VCaP (cell line): ENCODE results near the gene USP22.

Source experiments
- H3K27ac ChIP-seq: fragments of 450-650 bp; 2 replicates; pipeline ENCODE4 v1.5.1; 2017
- CTCF ChIP-seq: fragments of 450-650 bp; conservative IDR thresholded peaks from 2 replicates; pipeline ENCODE4 v1.5.1; 2017; ENCODE audit warnings: mild to moderate bottlenecking, moderate library complexity

The USP22 gene

GRCh38 chr17:20966870-20967269 lies 75.9 kb downstream of the USP22 start:
- TF ChIP-seq CTCF: no peak
- no peak overlapping the region; the same call in 1 of the 2 replicates for H3K27ac ChIP-seq

- H3K27ac ChIP-seq: peak overlapping the region; percentile 53
- no peak for TF ChIP-seq CTCF
Observed at GRCh38 chr17:20965492-20965891, 77.3 kb downstream of the USP22 start.

GRCh38 chr17:20961586-20961985 lies 81.2 kb downstream of the USP22 start:
- no peak for TF ChIP-seq CTCF
- no peak overlapping the region; the same call in 1 of the 2 replicates for H3K27ac ChIP-seq

- H3K27ac ChIP-seq: no peak overlapping the region
- no peak for TF ChIP-seq CTCF
Observed at GRCh38 chr17:20960871-20961270, 81.9 kb downstream of the USP22 start.

GRCh38 chr17:20955427-20956323 lies 87.1 kb downstream of the USP22 start:
- no peak for TF ChIP-seq CTCF
- peak overlapping the region; percentile 78 for H3K27ac ChIP-seq

GRCh38 chr17:20954794-20955193 lies 88.0 kb downstream of the USP22 start:
- no peak for TF ChIP-seq CTCF
- H3K27ac ChIP-seq: peak overlapping the region; percentile 78

- H3K27ac ChIP-seq: peak overlapping the region; percentile 31
- TF ChIP-seq CTCF: no peak
Observed at GRCh38 chr17:20952183-20952582, 90.6 kb downstream of the USP22 start.
